Loucy (cell line): ENCODE data around the gene ZSWIM8.

ENCODE experiments used
- EZH2phosphoT487 ChIP-seq: fragments of 200-600 bp; IDR thresholded peaks from 2 replicates; pipeline ENCODE4 v1.6.1; 2018; ENCODE audit warnings: antibody characterized with exemption, mild to moderate bottlenecking, moderate library complexity, borderline replicate concordance
- TF ChIP-seq, protein P1 (sequence below): fragments of 200-600 bp; sonication (generic); conservative IDR thresholded peaks from 2 replicates; pipeline ENCODE4 v1.5.1; 2014; ENCODE audit warnings: mild to moderate bottlenecking, antibody characterized with exemption, low read length

DNA sequence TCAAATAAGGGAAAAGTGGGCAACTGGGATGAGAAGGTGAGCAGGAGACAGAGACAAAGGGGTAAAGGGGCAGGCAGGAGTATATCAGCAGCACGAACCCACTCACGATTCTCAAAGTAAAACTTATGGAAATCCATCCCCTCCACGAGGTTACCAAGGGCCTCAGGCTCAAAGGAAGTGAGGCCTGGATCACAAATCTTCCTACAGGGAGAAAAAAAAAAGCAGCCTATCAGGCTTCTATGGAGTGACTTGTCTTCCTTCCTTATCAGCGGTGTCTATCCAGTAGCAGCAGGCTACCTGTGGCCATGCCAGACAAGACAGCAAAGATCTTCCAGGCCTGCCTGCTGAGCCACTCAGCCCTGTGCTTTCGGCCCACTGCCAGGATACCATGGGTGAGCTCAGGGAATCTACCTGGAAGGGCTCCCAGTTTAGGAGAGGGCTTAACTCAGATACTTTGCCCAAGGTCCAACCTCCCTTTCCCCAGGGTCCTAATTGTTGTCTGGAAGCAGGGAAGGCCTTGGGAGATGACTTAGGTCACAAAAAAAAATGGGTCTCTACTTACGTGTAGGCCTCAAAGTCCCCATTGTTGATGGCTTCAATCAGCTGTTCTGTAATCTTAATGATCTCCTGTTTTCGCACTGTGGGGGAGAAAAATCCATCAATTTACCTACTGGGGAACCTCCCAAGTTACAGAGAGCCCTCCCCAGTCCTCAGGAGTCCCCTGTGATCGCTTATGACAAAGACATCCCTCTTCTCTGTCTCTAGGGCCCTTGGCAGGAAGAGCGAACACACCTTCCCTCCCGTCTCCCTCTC lies 31.7 kb downstream of the ZSWIM8 start:
- TF ChIP-seq, protein P1, sequence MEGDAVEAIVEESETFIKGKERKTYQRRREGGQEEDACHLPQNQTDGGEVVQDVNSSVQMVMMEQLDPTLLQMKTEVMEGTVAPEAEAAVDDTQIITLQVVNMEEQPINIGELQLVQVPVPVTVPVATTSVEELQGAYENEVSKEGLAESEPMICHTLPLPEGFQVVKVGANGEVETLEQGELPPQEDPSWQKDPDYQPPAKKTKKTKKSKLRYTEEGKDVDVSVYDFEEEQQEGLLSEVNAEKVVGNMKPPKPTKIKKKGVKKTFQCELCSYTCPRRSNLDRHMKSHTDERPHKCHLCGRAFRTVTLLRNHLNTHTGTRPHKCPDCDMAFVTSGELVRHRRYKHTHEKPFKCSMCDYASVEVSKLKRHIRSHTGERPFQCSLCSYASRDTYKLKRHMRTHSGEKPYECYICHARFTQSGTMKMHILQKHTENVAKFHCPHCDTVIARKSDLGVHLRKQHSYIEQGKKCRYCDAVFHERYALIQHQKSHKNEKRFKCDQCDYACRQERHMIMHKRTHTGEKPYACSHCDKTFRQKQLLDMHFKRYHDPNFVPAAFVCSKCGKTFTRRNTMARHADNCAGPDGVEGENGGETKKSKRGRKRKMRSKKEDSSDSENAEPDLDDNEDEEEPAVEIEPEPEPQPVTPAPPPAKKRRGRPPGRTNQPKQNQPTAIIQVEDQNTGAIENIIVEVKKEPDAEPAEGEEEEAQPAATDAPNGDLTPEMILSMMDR = no peak
- no peak for TF ChIP-seq EZH2phosphoT487
